Vagina (tissue), 2 donors: ENCODE results near the gene SH2D6.

Experiments used
- CTCF ChIP-seq, 3 experiments: fragments of 450-650 bp in 2 of 3; fragments of 200-600 bp in 1 of 3; sonication (generic) in 1 of 3; IDR thresholded peaks; one replicate each; pipeline ENCODE4 v1.5.1; 2017 to 2019; ENCODE audit warnings: antibody characterized with exemption in 3 of 3, mild to moderate bottlenecking in 2 of 3, moderate library complexity in 2 of 3
- POLR2A ChIP-seq, 2 donors: fragments of 450-650 bp; IDR thresholded peaks; one replicate each; pipeline ENCODE4 v1.6.1; 2017; ENCODE audit warnings: antibody characterized with exemption in 2 of 2, mild to moderate bottlenecking in 2 of 2, moderate library complexity in 2 of 2
- POLR2AphosphoS5 ChIP-seq, 2 donors: sonication (generic); formaldehyde crosslinking; IDR thresholded peaks; one replicate each; pipeline ENCODE4 v1.9.0; 2017; ENCODE audit warnings: antibody characterized with exemption in 2 of 2, mild to moderate bottlenecking in 2 of 2, low read depth in 1 of 2; ENCODE audit not compliant: insufficient read depth in 1 of 2

DNA sequence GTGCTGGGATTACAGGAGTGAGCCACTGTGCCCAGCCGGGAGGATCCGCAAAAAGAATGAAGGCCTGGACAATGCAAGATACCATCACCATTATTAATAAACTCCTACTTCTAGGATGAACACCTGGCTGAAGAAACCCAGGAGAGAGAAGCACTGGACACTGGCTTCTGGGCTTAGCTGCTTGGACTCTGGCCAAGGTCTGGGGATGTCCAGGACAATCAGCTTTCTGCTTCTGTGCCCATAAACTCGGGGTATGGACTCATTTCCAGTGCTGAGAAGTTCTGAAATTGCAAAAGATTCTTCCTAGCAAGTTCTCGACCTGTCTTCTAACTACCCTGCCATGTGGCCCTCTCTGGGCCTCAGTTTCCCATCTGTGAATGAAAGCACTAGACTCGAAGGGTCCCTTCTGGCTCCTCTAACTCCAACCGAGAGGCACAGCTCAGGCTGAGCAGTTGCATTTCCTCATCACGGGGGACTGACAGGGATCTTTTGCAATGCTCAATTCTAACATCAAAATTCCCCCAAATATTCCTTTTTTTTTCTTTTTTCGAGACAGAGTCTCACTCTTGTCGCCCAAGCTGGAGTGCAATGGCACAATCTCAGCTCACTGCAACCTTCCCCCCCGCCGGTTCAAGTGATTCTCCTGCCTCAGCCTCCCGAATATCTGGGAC, 2.4 kb upstream of the SH2D6 start:
- TF ChIP-seq POLR2AphosphoS5 (IDR thresholded peaks at IDR 0.05; ENCODE audit: insufficient read depth in 1 of 2, low read depth in 1 of 2): no peak
- TF ChIP-seq CTCF (IDR thresholded peaks at IDR 0.05): no peak
- TF ChIP-seq POLR2A (IDR thresholded peaks at IDR 0.05): no peak
